GM23338 (cell line): ENCODE measurements around the gene ERH. TPM values are rescaled to one million over a fixed set of nuclear protein-coding genes. Genes with fewer than 3 reads are reported as not detected.

Experiments used
- ATAC-seq: fragments of 200-7000 bp; cut with Tn5 transposase; 3 replicates; pipeline ENCODE4 v1.9.1; 2020
- DNase-seq: peaks from one replicate; pipeline ENCODE4 v3.0.0-alpha.2; 2015; ENCODE audit warnings: low spot score
- H2AFZ ChIP-seq: fragments of 200-600 bp; sonication (generic); 2 replicates; pipeline ENCODE4 v1.8.0; 2016; ENCODE audit warnings: antibody characterized with exemption, mild to moderate bottlenecking, moderate library complexity
- H3F3A ChIP-seq: fragments of 200-600 bp; sonication (generic); replicated peaks from 2 replicates; pipeline ENCODE4 v1.8.0; 2017; ENCODE audit warnings: antibody characterized with exemption, mixed run types, low read depth
- H3K27ac ChIP-seq: fragments of 200-600 bp; sonication (generic); 2 replicates; pipeline ENCODE4 v1.6.1; 2016; ENCODE audit warnings: low read depth
- H3K27me3 ChIP-seq: fragments of 200-600 bp; sonication (generic); 2 replicates; pipeline ENCODE4 v1.8.0; 2016; ENCODE audit warnings: mild to moderate bottlenecking, mixed run types, moderate library complexity; ENCODE audit not compliant: insufficient read depth
- H3K36me3 ChIP-seq: fragments of 200-600 bp; sonication (generic); 2 replicates; pipeline ENCODE4 v1.8.0; 2016; ENCODE audit warnings: mild to moderate bottlenecking; ENCODE audit not compliant: insufficient read depth
- H3K4me1 ChIP-seq: fragments of 200-600 bp; sonication (generic); 2 replicates; pipeline ENCODE4 v1.8.0; 2016; ENCODE audit warnings: mild to moderate bottlenecking, moderate library complexity; ENCODE audit not compliant: insufficient read depth
- H3K4me2 ChIP-seq: fragments of 200-600 bp; sonication (generic); 2 replicates; pipeline ENCODE4 v1.7.1; 2017; ENCODE audit warnings: mixed run types
- H3K4me3 ChIP-seq: fragments of 200-600 bp; sonication (generic); 2 replicates; pipeline ENCODE4 v1.6.1; 2016; ENCODE audit warnings: mixed run types
- H3K79me2 ChIP-seq: fragments of 200-600 bp; sonication (generic); replicated peaks from 2 replicates; pipeline ENCODE4 v1.8.0; 2017; ENCODE audit warnings: mild to moderate bottlenecking; ENCODE audit not compliant: insufficient read depth
- H3K9me2 ChIP-seq: fragments of 200-600 bp; sonication (generic); 2 replicates; pipeline ENCODE4 v1.8.0; 2017; ENCODE audit not compliant: insufficient read depth
- H4K20me1 ChIP-seq: fragments of 200-600 bp; sonication (generic); replicated peaks from 2 replicates; pipeline ENCODE4 v1.8.0; 2017; ENCODE audit warnings: mild to moderate bottlenecking; ENCODE audit not compliant: insufficient read depth
- H3K27ac Mint-ChIP-seq: 2 replicates; pipeline ENCODE4 v1.8.0; 2020; ENCODE audit warnings: inconsistent platforms, mild to moderate bottlenecking, moderate library complexity, mixed read lengths
- H3K27me3 Mint-ChIP-seq: 3 replicates; pipeline ENCODE4 v1.8.0; 2022; ENCODE audit warnings: low read depth, mild to moderate bottlenecking, moderate library complexity, mixed read lengths, inconsistent platforms; ENCODE audit not compliant: insufficient read depth, poor library complexity
- H3K36me3 Mint-ChIP-seq: 3 replicates; pipeline ENCODE4 v1.8.0; 2021; ENCODE audit warnings: low read depth, mild to moderate bottlenecking, inconsistent platforms, moderate library complexity, mixed read lengths
- H3K4me1 Mint-ChIP-seq: 3 replicates; pipeline ENCODE4 v1.8.0; 2020; ENCODE audit warnings: mild to moderate bottlenecking, inconsistent platforms, mixed read lengths
- H3K4me3 Mint-ChIP-seq: 3 replicates; pipeline ENCODE4 v1.8.0; 2021; ENCODE audit warnings: moderate library complexity, mild to moderate bottlenecking, inconsistent platforms, mixed read lengths
- H3K9me3 Mint-ChIP-seq: 3 replicates; pipeline ENCODE4 v1.8.0; 2020; ENCODE audit warnings: moderate library complexity, mild to moderate bottlenecking, inconsistent platforms, mixed read lengths
- CREB1 ChIP-seq: fragments of 250-450 bp; sonication (Bioruptor Pico); IDR thresholded peaks from 2 replicates; pipeline ENCODE4 v1.5.0; 2020; ENCODE audit warnings: low read depth, mild to moderate bottlenecking, moderate library complexity
- ETS1 ChIP-seq: IDR thresholded peaks from 2 replicates; pipeline ENCODE4 v1.6.1; 2016; ENCODE audit warnings: antibody characterized with exemption
- EZH2 ChIP-seq: fragments of 200-600 bp; sonication (generic); IDR thresholded peaks from one replicate; pipeline ENCODE4 v1.8.0; 2017; ENCODE audit warnings: antibody characterized with exemption, mild to moderate bottlenecking, low read depth; ENCODE audit not compliant: unreplicated experiment
- EZH2phosphoT487 ChIP-seq: fragments of 200-600 bp; sonication (generic); IDR thresholded peaks from one replicate; pipeline ENCODE4 v1.8.1; 2018; ENCODE audit warnings: antibody characterized with exemption; ENCODE audit not compliant: unreplicated experiment
- JUNB ChIP-seq: IDR thresholded peaks from one replicate; pipeline ENCODE4 v1.6.1; 2016; ENCODE audit warnings: antibody characterized with exemption; ENCODE audit not compliant: unreplicated experiment
- NANOG ChIP-seq: IDR thresholded peaks from 2 replicates; pipeline ENCODE4 v1.6.1; 2016; ENCODE audit warnings: antibody characterized with exemption, borderline replicate concordance
- POLR2AphosphoS5 ChIP-seq: IDR thresholded peaks from 2 replicates; pipeline ENCODE4 v1.6.1; 2016; ENCODE audit warnings: antibody characterized with exemption, low read depth
- STAT1 ChIP-seq: IDR thresholded peaks from one replicate; pipeline ENCODE4 v1.6.1; 2016; ENCODE audit warnings: antibody characterized with exemption; ENCODE audit not compliant: unreplicated experiment
- ZNF331 ChIP-seq: fragments of 250-450 bp; sonication (Bioruptor Pico); IDR thresholded peaks from 2 replicates; pipeline ENCODE4 v1.5.0; 2020; ENCODE audit warnings: low read depth, mild to moderate bottlenecking, moderate library complexity
- polyA plus RNA-seq: library from polyadenylated mRNA; unstranded; fragments of >200 nt; fragmentation: Nextera tagmentation; extraction: Ambion mirVana; gene quantifications from 2 replicates; pipeline ENCODE4 v1.2.1, GENCODE V29; 2016
- total RNA-seq: library from RNA; depleted of rRNA; stranded (reverse); fragments of >200 nt; shearing (Covaris generic); gene quantifications from 2 replicates; pipeline ENCODE4 v1.2.3, GENCODE V29; 2014
- TF ChIP-seq, protein P1 (sequence below), 2 experiments: fragments of 200-600 bp in 1 of 2; sonication (generic) in 1 of 2; conservative IDR thresholded peaks; 2 replicates each; pipeline versions ENCODE4 v1.5.1 to v1.6.1; 2016 to 2017; ENCODE audit warnings: antibody characterized with exemption in 2 of 2, low read depth in 2 of 2, mild to moderate bottlenecking in 2 of 2, moderate library complexity in 1 of 2
- TF ChIP-seq, protein P2 (sequence below): IDR thresholded peaks from one replicate; pipeline ENCODE4 v1.6.1; 2018; ENCODE audit warnings: antibody characterized with exemption; ENCODE audit not compliant: unreplicated experiment
- TF ChIP-seq, protein P3 (sequence below): fragments of 250-450 bp; sonication (Bioruptor Pico); IDR thresholded peaks from 2 replicates; pipeline ENCODE4 v1.5.0; 2020; ENCODE audit warnings: mild to moderate bottlenecking, moderate library complexity

ERH gene
- total and polyA plus RNA-seq, 2 experiments from 2014 or later: 188 to 545 TPM

DNA sequence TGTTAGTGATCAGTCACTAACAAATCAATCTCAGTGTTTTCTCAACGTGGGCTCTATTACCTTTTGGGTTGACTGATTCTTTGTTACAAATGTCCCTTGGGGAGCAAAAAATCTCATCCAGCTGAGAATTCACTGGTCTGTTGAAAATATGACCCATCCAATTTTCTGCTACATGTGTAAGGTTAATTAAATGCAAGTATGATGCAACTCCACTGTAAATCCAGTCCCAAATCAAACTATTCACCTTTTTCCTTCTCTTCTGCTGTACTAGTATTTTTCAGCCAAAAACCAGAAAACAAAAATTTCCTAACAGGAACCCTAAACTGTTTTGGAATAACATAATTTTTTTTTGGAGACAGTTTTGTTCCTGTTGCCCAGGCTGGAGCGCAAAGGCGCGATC lies 2.2 kb downstream of the ERH start:
- Mint-ChIP-seq H3K9me3 (no peaks in the 10 kb centered on the region), H3K27ac (peak overlapping the region; percentile 34), H3K27me3 (peaks cover 7% of the 10 kb centered on the region), H3K4me1 (peaks cover 32% of the 10 kb centered on the region), H3K36me3 (peaks cover 63% of the 10 kb centered on the region), H3K4me3 (peak overlapping the region; percentile 29; the same call in 1 of the 3 replicates)
- Histone ChIP-seq H3K4me3 (no peak overlapping the region; the same call in 1 of the 2 replicates), H3K9me2 (no peaks in the 10 kb centered on the region), H3K27me3 (no peaks in the 10 kb centered on the region), H3K36me3 (peaks cover 36% of the 10 kb centered on the region), H3K79me2 (peaks cover 92% of the 10 kb centered on the region), H3K4me1 (peaks cover 27% of the 10 kb centered on the region), H3K27ac (peak overlapping the region; percentile 21; the same call in 1 of the 2 replicates), H2AFZ (no peak overlapping the region), H4K20me1 (peaks cover 53% of the 10 kb centered on the region), H3F3A (0 out of 2 replicates have a peak, but pooled peaks cover 4% of the 10 kb centered on the region), H3K4me2 (no peak overlapping the region)
- no peak for DNase-seq
- ATAC-seq: no peak
- TF ChIP-seq ZNF331 (CRISPR knock-in tag): no peak
- TF ChIP-seq STAT1: no peak
- no peak for TF ChIP-seq EZH2
- TF ChIP-seq POLR2AphosphoS5: no peak
- TF ChIP-seq, protein P1, sequence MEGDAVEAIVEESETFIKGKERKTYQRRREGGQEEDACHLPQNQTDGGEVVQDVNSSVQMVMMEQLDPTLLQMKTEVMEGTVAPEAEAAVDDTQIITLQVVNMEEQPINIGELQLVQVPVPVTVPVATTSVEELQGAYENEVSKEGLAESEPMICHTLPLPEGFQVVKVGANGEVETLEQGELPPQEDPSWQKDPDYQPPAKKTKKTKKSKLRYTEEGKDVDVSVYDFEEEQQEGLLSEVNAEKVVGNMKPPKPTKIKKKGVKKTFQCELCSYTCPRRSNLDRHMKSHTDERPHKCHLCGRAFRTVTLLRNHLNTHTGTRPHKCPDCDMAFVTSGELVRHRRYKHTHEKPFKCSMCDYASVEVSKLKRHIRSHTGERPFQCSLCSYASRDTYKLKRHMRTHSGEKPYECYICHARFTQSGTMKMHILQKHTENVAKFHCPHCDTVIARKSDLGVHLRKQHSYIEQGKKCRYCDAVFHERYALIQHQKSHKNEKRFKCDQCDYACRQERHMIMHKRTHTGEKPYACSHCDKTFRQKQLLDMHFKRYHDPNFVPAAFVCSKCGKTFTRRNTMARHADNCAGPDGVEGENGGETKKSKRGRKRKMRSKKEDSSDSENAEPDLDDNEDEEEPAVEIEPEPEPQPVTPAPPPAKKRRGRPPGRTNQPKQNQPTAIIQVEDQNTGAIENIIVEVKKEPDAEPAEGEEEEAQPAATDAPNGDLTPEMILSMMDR (conservative IDR thresholded peaks at IDR 0.05; ENCODE audit: low read depth in 2 of 2): no peak
- no peak for TF ChIP-seq EZH2phosphoT487
- TF ChIP-seq, protein P2, sequence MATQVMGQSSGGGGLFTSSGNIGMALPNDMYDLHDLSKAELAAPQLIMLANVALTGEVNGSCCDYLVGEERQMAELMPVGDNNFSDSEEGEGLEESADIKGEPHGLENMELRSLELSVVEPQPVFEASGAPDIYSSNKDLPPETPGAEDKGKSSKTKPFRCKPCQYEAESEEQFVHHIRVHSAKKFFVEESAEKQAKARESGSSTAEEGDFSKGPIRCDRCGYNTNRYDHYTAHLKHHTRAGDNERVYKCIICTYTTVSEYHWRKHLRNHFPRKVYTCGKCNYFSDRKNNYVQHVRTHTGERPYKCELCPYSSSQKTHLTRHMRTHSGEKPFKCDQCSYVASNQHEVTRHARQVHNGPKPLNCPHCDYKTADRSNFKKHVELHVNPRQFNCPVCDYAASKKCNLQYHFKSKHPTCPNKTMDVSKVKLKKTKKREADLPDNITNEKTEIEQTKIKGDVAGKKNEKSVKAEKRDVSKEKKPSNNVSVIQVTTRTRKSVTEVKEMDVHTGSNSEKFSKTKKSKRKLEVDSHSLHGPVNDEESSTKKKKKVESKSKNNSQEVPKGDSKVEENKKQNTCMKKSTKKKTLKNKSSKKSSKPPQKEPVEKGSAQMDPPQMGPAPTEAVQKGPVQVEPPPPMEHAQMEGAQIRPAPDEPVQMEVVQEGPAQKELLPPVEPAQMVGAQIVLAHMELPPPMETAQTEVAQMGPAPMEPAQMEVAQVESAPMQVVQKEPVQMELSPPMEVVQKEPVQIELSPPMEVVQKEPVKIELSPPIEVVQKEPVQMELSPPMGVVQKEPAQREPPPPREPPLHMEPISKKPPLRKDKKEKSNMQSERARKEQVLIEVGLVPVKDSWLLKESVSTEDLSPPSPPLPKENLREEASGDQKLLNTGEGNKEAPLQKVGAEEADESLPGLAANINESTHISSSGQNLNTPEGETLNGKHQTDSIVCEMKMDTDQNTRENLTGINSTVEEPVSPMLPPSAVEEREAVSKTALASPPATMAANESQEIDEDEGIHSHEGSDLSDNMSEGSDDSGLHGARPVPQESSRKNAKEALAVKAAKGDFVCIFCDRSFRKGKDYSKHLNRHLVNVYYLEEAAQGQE: no peak
- no peak for TF ChIP-seq CREB1
- TF ChIP-seq NANOG: no peak
- TF ChIP-seq ETS1: no peak
- no peak for TF ChIP-seq JUNB
- TF ChIP-seq, protein P3, sequence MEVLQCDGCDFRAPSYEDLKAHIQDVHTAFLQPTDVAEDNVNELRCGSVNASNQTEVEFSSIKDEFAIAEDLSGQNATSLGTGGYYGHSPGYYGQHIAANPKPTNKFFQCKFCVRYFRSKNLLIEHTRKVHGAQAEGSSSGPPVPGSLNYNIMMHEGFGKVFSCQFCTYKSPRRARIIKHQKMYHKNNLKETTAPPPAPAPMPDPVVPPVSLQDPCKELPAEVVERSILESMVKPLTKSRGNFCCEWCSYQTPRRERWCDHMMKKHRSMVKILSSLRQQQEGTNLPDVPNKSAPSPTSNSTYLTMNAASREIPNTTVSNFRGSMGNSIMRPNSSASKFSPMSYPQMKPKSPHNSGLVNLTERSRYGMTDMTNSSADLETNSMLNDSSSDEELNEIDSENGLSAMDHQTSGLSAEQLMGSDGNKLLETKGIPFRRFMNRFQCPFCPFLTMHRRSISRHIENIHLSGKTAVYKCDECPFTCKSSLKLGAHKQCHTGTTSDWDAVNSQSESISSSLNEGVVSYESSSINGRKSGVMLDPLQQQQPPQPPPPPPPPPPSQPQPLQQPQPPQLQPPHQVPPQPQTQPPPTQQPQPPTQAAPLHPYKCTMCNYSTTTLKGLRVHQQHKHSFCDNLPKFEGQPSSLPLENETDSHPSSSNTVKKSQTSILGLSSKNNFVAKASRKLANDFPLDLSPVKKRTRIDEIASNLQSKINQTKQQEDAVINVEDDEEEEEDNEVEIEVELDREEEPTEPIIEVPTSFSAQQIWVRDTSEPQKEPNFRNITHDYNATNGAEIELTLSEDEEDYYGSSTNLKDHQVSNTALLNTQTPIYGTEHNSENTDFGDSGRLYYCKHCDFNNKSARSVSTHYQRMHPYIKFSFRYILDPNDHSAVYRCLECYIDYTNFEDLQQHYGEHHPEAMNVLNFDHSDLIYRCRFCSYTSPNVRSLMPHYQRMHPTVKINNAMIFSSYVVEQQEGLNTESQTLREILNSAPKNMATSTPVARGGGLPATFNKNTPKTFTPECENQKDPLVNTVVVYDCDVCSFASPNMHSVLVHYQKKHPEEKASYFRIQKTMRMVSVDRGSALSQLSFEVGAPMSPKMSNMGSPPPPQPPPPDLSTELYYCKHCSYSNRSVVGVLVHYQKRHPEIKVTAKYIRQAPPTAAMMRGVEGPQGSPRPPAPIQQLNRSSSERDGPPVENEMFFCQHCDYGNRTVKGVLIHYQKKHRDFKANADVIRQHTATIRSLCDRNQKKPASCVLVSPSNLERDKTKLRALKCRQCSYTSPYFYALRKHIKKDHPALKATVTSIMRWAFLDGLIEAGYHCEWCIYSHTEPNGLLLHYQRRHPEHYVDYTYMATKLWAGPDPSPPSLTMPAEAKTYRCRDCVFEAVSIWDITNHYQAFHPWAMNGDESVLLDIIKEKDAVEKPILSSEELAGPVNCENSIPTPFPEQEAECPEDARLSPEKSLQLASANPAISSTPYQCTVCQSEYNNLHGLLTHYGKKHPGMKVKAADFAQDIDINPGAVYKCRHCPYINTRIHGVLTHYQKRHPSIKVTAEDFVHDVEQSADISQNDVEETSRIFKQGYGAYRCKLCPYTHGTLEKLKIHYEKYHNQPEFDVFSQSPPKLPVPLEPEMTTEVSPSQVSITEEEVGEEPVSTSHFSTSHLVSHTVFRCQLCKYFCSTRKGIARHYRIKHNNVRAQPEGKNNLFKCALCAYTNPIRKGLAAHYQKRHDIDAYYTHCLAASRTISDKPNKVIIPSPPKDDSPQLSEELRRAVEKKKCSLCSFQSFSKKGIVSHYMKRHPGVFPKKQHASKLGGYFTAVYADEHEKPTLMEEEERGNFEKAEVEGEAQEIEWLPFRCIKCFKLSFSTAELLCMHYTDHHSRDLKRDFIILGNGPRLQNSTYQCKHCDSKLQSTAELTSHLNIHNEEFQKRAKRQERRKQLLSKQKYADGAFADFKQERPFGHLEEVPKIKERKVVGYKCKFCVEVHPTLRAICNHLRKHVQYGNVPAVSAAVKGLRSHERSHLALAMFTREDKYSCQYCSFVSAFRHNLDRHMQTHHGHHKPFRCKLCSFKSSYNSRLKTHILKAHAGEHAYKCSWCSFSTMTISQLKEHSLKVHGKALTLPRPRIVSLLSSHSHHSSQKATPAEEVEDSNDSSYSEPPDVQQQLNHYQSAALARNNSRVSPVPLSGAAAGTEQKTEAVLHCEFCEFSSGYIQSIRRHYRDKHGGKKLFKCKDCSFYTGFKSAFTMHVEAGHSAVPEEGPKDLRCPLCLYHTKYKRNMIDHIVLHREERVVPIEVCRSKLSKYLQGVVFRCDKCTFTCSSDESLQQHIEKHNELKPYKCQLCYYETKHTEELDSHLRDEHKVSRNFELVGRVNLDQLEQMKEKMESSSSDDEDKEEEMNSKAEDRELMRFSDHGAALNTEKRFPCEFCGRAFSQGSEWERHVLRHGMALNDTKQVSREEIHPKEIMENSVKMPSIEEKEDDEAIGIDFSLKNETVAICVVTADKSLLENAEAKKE (CRISPR knock-in tag): no peak
